Lung (tissue), 12 donors: ENCODE data around the gene TPRN. TPM values are rescaled to one million over a fixed set of nuclear protein-coding genes. Genes with fewer than 3 reads are reported as not detected.

Source experiments
- ATAC-seq: fragments of 200-7000 bp; cut with Tn5 transposase; one replicate; pipeline ENCODE4 v1.9.1; 2020; ENCODE audit warnings: moderate number of reproducible peaks; ENCODE audit not compliant: insufficient read depth, low FRiP score
- DNase-seq, 3 donors: peaks; one replicate each; pipeline ENCODE4 v3.0.0-alpha.2; 2013 to 2017
- H3K27ac ChIP-seq, 2 donors: one replicate each; pipeline ENCODE4 v1.5.1; 2013; ENCODE audit warnings: mild to moderate bottlenecking in 2 of 2, moderate library complexity in 2 of 2, control low read depth in 1 of 2, inconsistent platforms in 1 of 2, low read depth in 1 of 2, low read length in 1 of 2
- H3K27me3 ChIP-seq, 3 donors: one replicate each; pipeline ENCODE4 v1.5.1; 2013; ENCODE audit warnings: low read length in 2 of 3; ENCODE audit not compliant: control insufficient read depth in 3 of 3, insufficient read depth in 3 of 3
- H3K36me3 ChIP-seq, 4 donors: one replicate each; pipeline ENCODE4 v1.5.1; 2013; ENCODE audit warnings: low read length in 4 of 4, mild to moderate bottlenecking in 1 of 4, moderate library complexity in 1 of 4; ENCODE audit not compliant: control insufficient read depth in 4 of 4, insufficient read depth in 4 of 4
- H3K4me1 ChIP-seq, 5 donors: one replicate each; pipeline ENCODE4 v1.5.1; 2013; ENCODE audit warnings: low read length in 5 of 5, mild to moderate bottlenecking in 2 of 5, moderate library complexity in 1 of 5; ENCODE audit not compliant: control insufficient read depth in 5 of 5, insufficient read depth in 5 of 5
- H3K4me3 ChIP-seq: one replicate; pipeline ENCODE4 v1.5.1; 2013; ENCODE audit warnings: mild to moderate bottlenecking, control low read depth, moderate library complexity
- H3K9ac ChIP-seq, 2 donors: one replicate each; pipeline ENCODE4 v1.5.1; 2013; ENCODE audit warnings: low read length in 2 of 2, control low read depth in 1 of 2; ENCODE audit not compliant: insufficient read depth in 1 of 2
- H3K9me3 ChIP-seq, 4 donors: one replicate each; pipeline ENCODE4 v1.5.1; 2013; ENCODE audit warnings: low read length in 3 of 4, mild to moderate bottlenecking in 1 of 4, moderate library complexity in 1 of 4; ENCODE audit not compliant: control insufficient read depth in 4 of 4, insufficient read depth in 3 of 4
- CTCF ChIP-seq: IDR thresholded peaks from 2 replicates; pipeline ENCODE4 v1.5.1; 2012; ENCODE audit warnings: mild to moderate bottlenecking; ENCODE audit errors: control extremely low read depth, extremely low read depth
- WGBS, 2 donors: extraction: QIAGEN DNeasy Blood & Tissue Kit; methylation state at CpG; one replicate each; pipeline ENCODE4 v1.1.7; 2013; 5-methylcytosine and 5-hydroxymethylcytosine counted together
- polyA plus RNA-seq, 2 donors: library from polyadenylated mRNA; stranded (reverse); fragments of 200-250 nt; gene quantifications; one replicate each; pipeline ENCODE4 v1.2.1, GENCODE V29; 2013
- total RNA-seq, 2 donors: library from RNA; depleted of rRNA in 1 of 2; stranded (reverse); fragments of >200 nt in 1 of 2; gene quantifications; one replicate each; pipeline ENCODE4 v1.2.1, GENCODE V29; 2014 to 2021
- donor health status: control.
- donor health status: control.
- donor health status: Bipolar disorder and iron deficiency.
- donor health status: healthy.
- donor health status: DM: yes; HTN: yes; CAD: no.

The TPRN gene
- total and polyA plus RNA-seq, 4 donors, result 8.9 to 30.6 (median 15.5) TPM

GRCh38 chr9:137178939-137179630 lies 21.5 kb downstream of the TPRN start:
- no peak for ATAC-seq
- peaks cover 0 to 5% (median 0%) of the 10 kb centered on the region in 5 donors for H3K4me1 ChIP-seq
- DNase-seq, result no peak
- H3K36me3 ChIP-seq, result peaks cover 8 to 65% (median 24%) of the 10 kb centered on the region in 4 donors
- H3K27ac ChIP-seq, result no peak overlapping the region
- H3K9ac ChIP-seq, result no peak overlapping the region
- TF ChIP-seq CTCF, result no peak
- whole genome bisulfite sequencing, 2 donors, result 91 to 94% methylated on average over 19 of the region's 19 CpGs
- H3K9me3 ChIP-seq, result peaks cover 0 to 2% (median 0%) of the 10 kb centered on the region in 4 donors
- H3K4me3 ChIP-seq, result no peak overlapping the region
- H3K27me3 ChIP-seq, result no peaks in the 10 kb centered on the region

GRCh38 chr9:137178201-137178938 lies 22.2 kb downstream of the TPRN start:
- peaks cover 0 to 2% (median 0%) of the 10 kb centered on the region in 4 donors for H3K9me3 ChIP-seq
- WGBS, 2 donors, result 92 to 93% methylated on average over 23 of the region's 23 CpGs
- no peaks in the 10 kb centered on the region for H3K27me3 ChIP-seq
- H3K4me3 ChIP-seq, result no peak overlapping the region
- no peak for DNase-seq
- peaks cover 0 to 5% (median 0%) of the 10 kb centered on the region in 5 donors for H3K4me1 ChIP-seq
- no peak overlapping the region for H3K27ac ChIP-seq
- peaks cover 8 to 58% (median 17%) of the 10 kb centered on the region in 4 donors for H3K36me3 ChIP-seq
- TF ChIP-seq CTCF, result no peak
- no peak overlapping the region for H3K9ac ChIP-seq
- ATAC-seq, result no peak

- H3K4me1 ChIP-seq, result peaks cover 0 to 5% (median 0%) of the 10 kb centered on the region in 5 donors
- H3K4me3 ChIP-seq, result no peak overlapping the region
- DNase-seq (no peak), ATAC-seq (no peak)
- peaks cover 0 to 43% (median 7%) of the 10 kb centered on the region in 4 donors for H3K36me3 ChIP-seq
- no peak for TF ChIP-seq CTCF
- H3K9me3 ChIP-seq, result no peaks in the 10 kb centered on the region
- no peak overlapping the region for H3K27ac ChIP-seq
- WGBS, 2 donors, result 60 to 62% methylated on average over 17 of the region's 17 CpGs
- no peaks in the 10 kb centered on the region for H3K27me3 ChIP-seq
- H3K9ac ChIP-seq, result no peak overlapping the region
Measured at GRCh38 chr9:137176302-137177182, 24.0 kb downstream of the TPRN start.
